A549 (cell line): ENCODE measurements around the gene MAP7D3. TPM values are rescaled to one million over a fixed set of nuclear protein-coding genes. Genes with fewer than 3 reads are reported as not detected.
A peak's percentile ranks its signal among the peaks of the same experiment; 100 is the strongest.

Experiments used
- ATAC-seq, 2 experiments: fragments of 200-7000 bp in 1 of 2; fragments of >200 bp in 1 of 2; cut with Nextera tagmentation in 1 of 2; cut with Tn5 transposase in 1 of 2; 3 replicates each; pipeline versions ENCODE4 v1.8.0 to v1.9.1; 2018 to 2020; ENCODE audit warnings: mild to moderate bottlenecking in 1 of 2, moderate library complexity in 1 of 2
- CTCF ChIA-PET: fragments of 300-600 bp; sonication (Branson Sonifier 250); formaldehyde crosslinking; extraction: SDS; loops from one replicate; lab custom pipeline; 2021; ENCODE audit warnings: antibody characterized with exemption, inconsistent platforms; lab: Yijun Ruan, JAX
- POLR2A ChIA-PET: fragments of 350-600 bp; formaldehyde crosslinking; extraction: SDS; loops from one replicate; lab custom pipeline; 2021; ENCODE audit warnings: antibody characterized with exemption, inconsistent platforms; lab: Yijun Ruan, JAX
- DNase-seq, 2 experiments: peaks; one replicate each; pipeline versions ENCODE4 v3.0.0 to v3.0.0-alpha.2; 2011 to 2016; ENCODE audit warnings: low read depth in 1 of 2, low spot score in 1 of 2
- FAIRE-seq: peaks from 2 replicates; lab custom pipeline; 2011; peaks lifted over from hg19 to GRCh38; lab: Jason Lieb, UNC
- H3K27ac ChIP-seq, 2 experiments: fragments of >200 bp; sonication (Bioruptor Twin); formaldehyde crosslinking; 3 replicates each; pipeline ENCODE4 v1.5.1; 2016 to 2017
- H3K4me1 ChIP-seq: fragments of >200 bp; sonication (Bioruptor Twin); formaldehyde crosslinking; 3 replicates; pipeline ENCODE4 v1.6.1; 2016
- H3K4me2 ChIP-seq: fragments of >200 bp; sonication (Bioruptor Twin); formaldehyde crosslinking; 3 replicates; pipeline ENCODE4 v1.6.1; 2016
- H3K4me3 ChIP-seq: fragments of >200 bp; sonication (Bioruptor Twin); formaldehyde crosslinking; 3 replicates; pipeline ENCODE4 v1.5.1; 2016
- H3K9me3 ChIP-seq: fragments of >200 bp; sonication (Bioruptor Twin); formaldehyde crosslinking; 3 replicates; pipeline ENCODE4 v1.6.1; 2016
- BHLHE40 ChIP-seq: IDR thresholded peaks from 2 replicates; pipeline ENCODE4 v1.6.1; 2012; ENCODE audit warnings: low read depth, low read length, inconsistent platforms
- CBX8 ChIP-seq: fragments of 200-600 bp; sonication (generic); IDR thresholded peaks from 2 replicates; pipeline ENCODE4 v1.6.1; 2016
- CEBPB ChIP-seq, 2 experiments: fragments of >200 bp in 1 of 2; sonication (Bioruptor Twin) in 1 of 2; formaldehyde crosslinking in 1 of 2; IDR thresholded peaks; 2 replicates each; pipeline ENCODE4 v1.6.1; 2012 to 2016
- CHD2 ChIP-seq: fragments of 150-350 bp; IDR thresholded peaks from 2 replicates; pipeline ENCODE4 v1.6.1; 2014; ENCODE audit warnings: low read length; ENCODE audit not compliant: partially characterized antibody
- EHMT2 ChIP-seq: fragments of 200-600 bp; sonication (generic); IDR thresholded peaks from 2 replicates; pipeline ENCODE4 v1.6.1; 2016; ENCODE audit warnings: antibody characterized with exemption, low read depth, mild to moderate bottlenecking, moderate library complexity
- EP300 ChIP-seq, 2 experiments: fragments of >200 bp; sonication (Bioruptor Twin); formaldehyde crosslinking; IDR thresholded peaks; 2 replicates in 1 of 2; 3 replicates in 1 of 2; pipeline ENCODE4 v1.6.1; 2016 to 2017
- FOSB ChIP-seq: fragments of 250-450 bp; sonication (Bioruptor Pico); IDR thresholded peaks from 2 replicates; pipeline ENCODE4 v1.5.0; 2020; ENCODE audit warnings: mild to moderate bottlenecking, moderate library complexity
- GATA3 ChIP-seq: IDR thresholded peaks from 2 replicates; pipeline ENCODE4 v1.6.1; 2012; ENCODE audit warnings: borderline replicate concordance
- HOXB13 ChIP-seq: fragments of 250-450 bp; sonication (Bioruptor Pico); IDR thresholded peaks from 2 replicates; pipeline ENCODE4 v1.5.0; 2020; ENCODE audit warnings: low read depth, mild to moderate bottlenecking, moderate library complexity
- HOXB5 ChIP-seq: fragments of 250-450 bp; sonication (Bioruptor Pico); IDR thresholded peaks from 2 replicates; pipeline ENCODE4 v1.5.0; 2020; ENCODE audit warnings: mild to moderate bottlenecking, moderate library complexity
- JUN ChIP-seq, 2 experiments: fragments of >200 bp; sonication (Bioruptor Twin); formaldehyde crosslinking; IDR thresholded peaks; 2 replicates in 1 of 2; 3 replicates in 1 of 2; pipeline ENCODE4 v1.6.1; 2016 to 2017
- KDM5A ChIP-seq: fragments of 200-600 bp; sonication (generic); IDR thresholded peaks from 2 replicates; pipeline ENCODE4 v1.6.1; 2016; ENCODE audit warnings: antibody characterized with exemption, mild to moderate bottlenecking
- NFE2L2 ChIP-seq: fragments of 150-350 bp; conservative IDR thresholded peaks from 2 replicates; pipeline ENCODE4 v1.6.1; 2014; ENCODE audit warnings: low read length
- PHF8 ChIP-seq: fragments of 200-600 bp; sonication (generic); IDR thresholded peaks from 2 replicates; pipeline ENCODE4 v1.6.1; 2016; ENCODE audit warnings: low read depth, mild to moderate bottlenecking, antibody characterized with exemption, moderate library complexity, borderline replicate concordance
- RAD21 ChIP-seq, 2 experiments: fragments of >200 bp in 1 of 2; sonication (Bioruptor Twin) in 1 of 2; formaldehyde crosslinking in 1 of 2; IDR thresholded peaks in 1 of 2; conservative IDR thresholded peaks in 1 of 2; 2 replicates in 1 of 2; 3 replicates in 1 of 2; pipeline ENCODE4 v1.6.1; 2012 to 2018; ENCODE audit warnings: inconsistent platforms in 1 of 2
- RFX5 ChIP-seq: fragments of 450-650 bp; IDR thresholded peaks from 2 replicates; pipeline ENCODE4 v1.7.1; 2014; ENCODE audit warnings: antibody characterized with exemption, mild to moderate bottlenecking, moderate library complexity
- SMC3 ChIP-seq: fragments of >200 bp; sonication (Bioruptor Twin); formaldehyde crosslinking; IDR thresholded peaks from 3 replicates; pipeline ENCODE4 v1.6.1; 2018; ENCODE audit warnings: inconsistent platforms
- TFCP2L1 ChIP-seq: fragments of 250-450 bp; sonication (Bioruptor Pico); IDR thresholded peaks from 2 replicates; pipeline ENCODE4 v1.5.0; 2021; ENCODE audit warnings: mild to moderate bottlenecking
- ZC3H11A ChIP-seq: fragments of 450-650 bp; IDR thresholded peaks from 2 replicates; pipeline ENCODE4 v1.6.1; 2014; ENCODE audit warnings: antibody characterized with exemption, mild to moderate bottlenecking
- ZFP36 ChIP-seq: fragments of 450-650 bp; IDR thresholded peaks from 2 replicates; pipeline ENCODE4 v1.6.1; 2014; ENCODE audit warnings: borderline replicate concordance; ENCODE audit not compliant: partially characterized antibody
- ZSCAN20 ChIP-seq: fragments of 250-450 bp; sonication (Bioruptor Pico); IDR thresholded peaks from 2 replicates; pipeline ENCODE4 v1.8.0; 2022; ENCODE audit warnings: mild to moderate bottlenecking, moderate library complexity
- WGBS: methylation state at CpG from one replicate; pipeline ENCODE4 v1.1.6; 2017; ENCODE audit errors: missing lambda C conversion rate; 5-methylcytosine and 5-hydroxymethylcytosine counted together
- polyA plus RNA-seq, 4 experiments: library from polyadenylated mRNA; depleted of rRNA in 3 of 4; stranded (reverse); fragments of >200 nt; fragmentation: RNase III in 1 of 4; extraction: RNeasy Plus Mini Kit Qiagen cat#74134 plus additional on column Dnase treatment in 1 of 4; gene quantifications; 2 replicates in 3 of 4; 3 replicates in 1 of 4; pipeline ENCODE4 v1.2.3, GENCODE V29; 2011 to 2017
- TF ChIP-seq, protein P1 (sequence below): IDR thresholded peaks from 2 replicates; pipeline ENCODE4 v1.6.1; 2012
- TF ChIP-seq, protein P2 (sequence below): fragments of >200 bp; sonication (Bioruptor Twin); formaldehyde crosslinking; IDR thresholded peaks from 3 replicates; pipeline ENCODE4 v1.5.1; 2016
- TF ChIP-seq, protein P3 (sequence below): fragments of 250-450 bp; sonication (Bioruptor Pico); IDR thresholded peaks from 2 replicates; pipeline ENCODE4 v1.5.0; 2020; ENCODE audit warnings: low read depth, mild to moderate bottlenecking, moderate library complexity
- TF ChIP-seq, protein P4 (sequence below): fragments of 450-650 bp; IDR thresholded peaks from 2 replicates; pipeline ENCODE4 v1.6.1; 2014; ENCODE audit warnings: antibody characterized with exemption
- TF ChIP-seq, protein P5 (sequence below): IDR thresholded peaks from 2 replicates; pipeline ENCODE4 v1.6.1; 2012; ENCODE audit warnings: low read depth, borderline replicate concordance

The MAP7D3 gene
- polyA plus RNA-seq, 2 of the 4 experiments (the other 2 are of a cell fraction): 9.9 to 13.1 TPM

DNA sequence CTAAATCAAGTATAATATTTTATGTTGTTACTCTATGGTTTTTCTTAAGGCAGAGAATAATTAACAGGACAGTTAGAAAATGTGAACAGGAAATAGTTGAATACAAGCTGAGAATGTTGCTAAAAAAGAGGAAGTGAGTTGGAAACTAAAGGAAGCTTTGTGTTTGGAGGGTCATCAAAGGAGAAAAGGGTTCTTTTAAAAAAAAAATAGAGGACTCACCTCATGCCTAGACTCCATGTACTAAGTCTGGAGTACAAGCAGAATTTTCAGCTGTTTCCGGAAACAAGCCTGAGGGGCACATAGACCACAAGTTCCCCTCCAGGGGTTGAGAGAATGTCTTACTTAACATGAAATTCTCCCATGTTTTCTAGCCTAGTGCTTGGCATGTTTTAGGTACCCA, 20.1 kb upstream of the MAP7D3 start:
- TF ChIP-seq, protein P1, sequence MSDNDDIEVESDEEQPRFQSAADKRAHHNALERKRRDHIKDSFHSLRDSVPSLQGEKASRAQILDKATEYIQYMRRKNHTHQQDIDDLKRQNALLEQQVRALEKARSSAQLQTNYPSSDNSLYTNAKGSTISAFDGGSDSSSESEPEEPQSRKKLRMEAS: no peak
- no peak for TF ChIP-seq RAD21 (conservative IDR thresholded peaks at IDR 0.05 in 1 of 2, IDR thresholded peaks at IDR 0.05 in 1 of 2)
- H3K4me2 ChIP-seq: no peak overlapping the region
- WGBS: 83% methylated on average over 1 of the region's 1 CpG
- CTCF ChIA-PET: interaction anchor here (0.9 kb wide), 1 partner anchor 243 kb away, joined by 5 read pairs; no protein-coding TSS in a partner anchor
- DNase-seq: no peak
- H3K9me3 ChIP-seq: no peaks in the 10 kb centered on the region
- no peak overlapping the region for H3K4me3 ChIP-seq
- POLR2A ChIA-PET: no interaction called here
- FAIRE-seq: peak; percentile 39
- no peaks in the 10 kb centered on the region for H3K4me1 ChIP-seq
- ATAC-seq: no peak
- H3K27ac ChIP-seq: no peak overlapping the region

DNA sequence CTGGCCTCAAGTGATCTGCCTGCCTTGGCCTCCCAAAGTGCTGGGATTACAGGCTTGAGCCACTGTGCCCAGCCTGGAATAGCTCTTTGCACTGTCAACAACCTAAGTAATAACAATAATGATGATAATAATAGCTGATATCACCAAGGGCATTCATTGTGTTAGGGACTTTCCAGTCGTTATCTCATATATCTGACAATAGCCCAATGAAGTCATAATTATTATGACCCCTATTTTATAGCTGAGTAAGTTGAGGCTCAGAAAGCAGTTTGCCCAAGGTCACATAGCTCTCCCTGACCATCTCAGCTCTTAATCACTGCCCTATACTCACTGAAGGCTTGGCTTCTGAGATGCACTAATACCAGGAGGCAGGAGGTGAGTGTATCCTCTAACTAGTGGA, 18.7 kb upstream of the MAP7D3 start:
- Histone ChIP-seq H3K27ac (no peak overlapping the region), H3K4me2 (no peak overlapping the region), H3K9me3 (no peaks in the 10 kb centered on the region)
- CTCF ChIA-PET: interaction anchor here (0.6 to 3.3 kb wide), 9 partner anchors 9 to 540 kb away, joined by 3 to 44 read pairs (median 4); no protein-coding TSS in a partner anchor
- WGBS: 22% methylated on average over 1 of the region's 1 CpG
- FAIRE-seq: no peak
- TF ChIP-seq BHLHE40 (no peak), KDM5A (no peak), JUN (IDR thresholded peaks at IDR 0.05) (no peak), CEBPB (IDR thresholded peaks at IDR 0.05) (no peak), TFCP2L1 (CRISPR knock-in tag) (no peak), EP300 (IDR thresholded peaks at IDR 0.05) (no peak), EHMT2 (no peak), ZC3H11A (no peak), GATA3 (no peak), HOXB13 (CRISPR knock-in tag) (no peak), PHF8 (no peak), NFE2L2 (no peak), CBX8 (no peak), RFX5 (no peak)
- TF ChIP-seq, protein P2, sequence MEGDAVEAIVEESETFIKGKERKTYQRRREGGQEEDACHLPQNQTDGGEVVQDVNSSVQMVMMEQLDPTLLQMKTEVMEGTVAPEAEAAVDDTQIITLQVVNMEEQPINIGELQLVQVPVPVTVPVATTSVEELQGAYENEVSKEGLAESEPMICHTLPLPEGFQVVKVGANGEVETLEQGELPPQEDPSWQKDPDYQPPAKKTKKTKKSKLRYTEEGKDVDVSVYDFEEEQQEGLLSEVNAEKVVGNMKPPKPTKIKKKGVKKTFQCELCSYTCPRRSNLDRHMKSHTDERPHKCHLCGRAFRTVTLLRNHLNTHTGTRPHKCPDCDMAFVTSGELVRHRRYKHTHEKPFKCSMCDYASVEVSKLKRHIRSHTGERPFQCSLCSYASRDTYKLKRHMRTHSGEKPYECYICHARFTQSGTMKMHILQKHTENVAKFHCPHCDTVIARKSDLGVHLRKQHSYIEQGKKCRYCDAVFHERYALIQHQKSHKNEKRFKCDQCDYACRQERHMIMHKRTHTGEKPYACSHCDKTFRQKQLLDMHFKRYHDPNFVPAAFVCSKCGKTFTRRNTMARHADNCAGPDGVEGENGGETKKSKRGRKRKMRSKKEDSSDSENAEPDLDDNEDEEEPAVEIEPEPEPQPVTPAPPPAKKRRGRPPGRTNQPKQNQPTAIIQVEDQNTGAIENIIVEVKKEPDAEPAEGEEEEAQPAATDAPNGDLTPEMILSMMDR: no peak
- TF ChIP-seq, protein P3, sequence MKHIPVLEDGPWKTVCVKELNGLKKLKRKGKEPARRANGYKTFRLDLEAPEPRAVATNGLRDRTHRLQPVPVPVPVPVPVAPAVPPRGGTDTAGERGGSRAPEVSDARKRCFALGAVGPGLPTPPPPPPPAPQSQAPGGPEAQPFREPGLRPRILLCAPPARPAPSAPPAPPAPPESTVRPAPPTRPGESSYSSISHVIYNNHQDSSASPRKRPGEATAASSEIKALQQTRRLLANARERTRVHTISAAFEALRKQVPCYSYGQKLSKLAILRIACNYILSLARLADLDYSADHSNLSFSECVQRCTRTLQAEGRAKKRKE: no peak
- TF ChIP-seq, all 56 proteins: peak for 0
- no peaks in the 10 kb centered on the region for H3K4me1 ChIP-seq
- ATAC-seq (no peak), DNase-seq (no peak)
- H3K4me3 ChIP-seq: no peak overlapping the region
- POLR2A ChIA-PET: no interaction called here

DNA sequence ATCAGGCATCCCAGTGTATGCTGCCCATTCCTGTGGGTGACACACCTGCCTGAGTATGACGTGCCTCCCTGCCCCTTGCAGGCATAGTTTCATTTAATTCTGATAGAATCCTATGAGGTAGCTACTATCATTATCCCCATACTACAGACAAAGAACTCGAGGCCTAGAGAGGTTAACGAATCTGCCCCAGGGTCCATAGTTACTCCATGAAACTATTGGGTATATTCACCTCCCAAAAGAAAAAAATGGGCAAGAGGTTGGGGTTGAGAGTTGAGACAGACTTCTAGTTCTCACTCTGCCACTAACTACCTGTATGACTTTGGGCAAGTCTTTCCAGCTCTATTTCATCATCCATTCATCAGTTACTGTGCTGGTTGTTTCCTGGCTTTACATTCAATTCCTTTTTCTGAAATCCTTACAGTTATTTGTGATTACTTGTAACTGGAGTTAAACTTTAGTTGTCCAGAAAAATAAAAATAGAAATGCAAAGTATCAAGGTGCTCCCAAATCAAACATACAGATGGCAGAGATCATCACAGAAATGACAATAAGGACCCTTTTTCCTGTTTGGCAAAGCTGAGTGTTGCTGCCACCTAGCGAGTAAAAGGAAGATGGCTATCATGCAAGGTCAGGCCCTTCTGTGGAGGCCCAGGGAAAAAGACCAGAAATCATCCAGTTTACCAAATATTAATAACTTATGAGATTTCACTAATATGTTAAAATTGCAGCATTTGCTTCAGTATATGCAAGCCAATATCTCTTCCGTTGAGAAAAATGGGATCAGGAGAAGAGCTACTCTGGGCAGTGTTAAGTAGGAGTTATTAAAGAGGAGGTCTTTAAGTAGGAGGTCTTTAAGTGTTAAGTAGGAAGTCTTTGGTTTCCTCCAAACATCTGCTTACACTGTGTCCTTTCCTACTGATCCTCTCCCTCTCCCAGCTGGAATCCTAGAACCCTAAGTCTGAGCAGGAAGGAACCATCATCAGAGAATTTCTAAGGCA, 17.1 kb upstream of the MAP7D3 start:
- ChIA-PET POLR2A (no interaction called here), CTCF (interaction anchor here (0.6 to 3.3 kb wide), 24 partner anchors 8 to 426 kb away, joined by 3 to 44 read pairs (median 5); no protein-coding TSS in a partner anchor)
- H3K4me2 ChIP-seq: no peak overlapping the region
- DNase-seq (peak; percentile 15 to 52), ATAC-seq (peak; percentile 80 to 86; a peak in 5 of 6 replicates), FAIRE-seq (no peak)
- no peak overlapping the region for H3K4me3 ChIP-seq
- 45% methylated on average over 5 of the region's 5 CpGs for WGBS
- H3K27ac ChIP-seq: no peak overlapping the region
- H3K4me1 ChIP-seq: no peaks in the 10 kb centered on the region
- no peaks in the 10 kb centered on the region for H3K9me3 ChIP-seq
- TF ChIP-seq, protein P2: peak; percentile 68
- TF ChIP-seq EP300 (IDR thresholded peaks at IDR 0.05) (no peak), CHD2 (no peak), KDM5A (no peak), SMC3 (peak; percentile 62), RFX5 (no peak), ZFP36 (no peak), CBX8 (no peak), CEBPB (IDR thresholded peaks at IDR 0.05) (no peak), FOSB (CRISPR knock-in tag) (no peak), ZSCAN20 (no peak), HOXB5 (CRISPR knock-in tag) (no peak)
- TF ChIP-seq, protein P4, sequence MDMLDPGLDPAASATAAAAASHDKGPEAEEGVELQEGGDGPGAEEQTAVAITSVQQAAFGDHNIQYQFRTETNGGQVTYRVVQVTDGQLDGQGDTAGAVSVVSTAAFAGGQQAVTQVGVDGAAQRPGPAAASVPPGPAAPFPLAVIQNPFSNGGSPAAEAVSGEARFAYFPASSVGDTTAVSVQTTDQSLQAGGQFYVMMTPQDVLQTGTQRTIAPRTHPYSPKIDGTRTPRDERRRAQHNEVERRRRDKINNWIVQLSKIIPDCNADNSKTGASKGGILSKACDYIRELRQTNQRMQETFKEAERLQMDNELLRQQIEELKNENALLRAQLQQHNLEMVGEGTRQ: no peak
- TF ChIP-seq, protein P5, sequence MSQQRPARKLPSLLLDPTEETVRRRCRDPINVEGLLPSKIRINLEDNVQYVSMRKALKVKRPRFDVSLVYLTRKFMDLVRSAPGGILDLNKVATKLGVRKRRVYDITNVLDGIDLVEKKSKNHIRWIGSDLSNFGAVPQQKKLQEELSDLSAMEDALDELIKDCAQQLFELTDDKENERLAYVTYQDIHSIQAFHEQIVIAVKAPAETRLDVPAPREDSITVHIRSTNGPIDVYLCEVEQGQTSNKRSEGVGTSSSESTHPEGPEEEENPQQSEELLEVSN: no peak
